Measurements from ENCODE around the gene AIG1. TPM values are rescaled to one million over a fixed set of nuclear protein-coding genes. Genes with fewer than 3 reads are reported as not detected.

The AIG1 gene
- total RNA-seq, 2 experiments from 2014 or later = 7.4 to 8.4 TPM

GRCh38 chr6:143110572-143110971 is 49.9 kb downstream of the AIG1 start:
- no peaks in the 10 kb centered on the region for H3K27me3 Mint-ChIP-seq
- H3K4me1 ChIP-seq (ENCODE audit: insufficient read depth, low read length) = no peaks in the 10 kb centered on the region
- H3K36me3 ChIP-seq (ENCODE audit: insufficient read depth, low read length) = no peaks in the 10 kb centered on the region
- intact Hi-C loops (cut with DNase I, micrococcal nuclease) = no loop called here
- no peaks in the 10 kb centered on the region for H3K4me1 Mint-ChIP-seq (ENCODE audit: low read depth)
- no peaks in the 10 kb centered on the region for H3K9me3 ChIP-seq (ENCODE audit: control insufficient read depth in 1 of 2, insufficient read depth in 1 of 2, low read length in 2 of 2)
- DNase-seq (no peak), ATAC-seq (ENCODE audit: poor library complexity) (no peak)
- no peaks in the 10 kb centered on the region for H3K9me3 Mint-ChIP-seq
- H3K36me3 Mint-ChIP-seq (ENCODE audit: low read depth) = no peaks in the 10 kb centered on the region
- ChIA-PET POLR2A (no interaction called here), CTCF (interaction anchor here (0.8 kb wide), 1 partner anchor 11 kb away, joined by 3 read pairs; no protein-coding TSS in a partner anchor)
- no peak overlapping the region for H3K4me3 Mint-ChIP-seq
- no peak for TF ChIP-seq CTCF (IDR thresholded peaks at IDR 0.05)
- H3K4me3 ChIP-seq (ENCODE audit: low read length) = no peak overlapping the region
- H3K27me3 ChIP-seq (ENCODE audit: control insufficient read depth in 1 of 2, insufficient read depth in 2 of 2, low read length in 2 of 2) = no peaks in the 10 kb centered on the region
- H3K27ac ChIP-seq (ENCODE audit: low read depth in 1 of 2, low read length in 2 of 2) = no peak overlapping the region
- no peak overlapping the region for H3K27ac Mint-ChIP-seq

GRCh38 chr6:143110996-143111395 is 50.3 kb downstream of the AIG1 start:
- Mint-ChIP-seq H3K9me3 (no peaks in the 10 kb centered on the region), H3K4me3 (no peak overlapping the region), H3K36me3 (ENCODE audit: low read depth) (no peaks in the 10 kb centered on the region), H3K27ac (no peak overlapping the region), H3K27me3 (no peaks in the 10 kb centered on the region), H3K4me1 (ENCODE audit: low read depth) (no peaks in the 10 kb centered on the region)
- DNase-seq (no peak), ATAC-seq (ENCODE audit: poor library complexity) (no peak)
- no peaks in the 10 kb centered on the region for H3K4me1 ChIP-seq (ENCODE audit: insufficient read depth, low read length)
- CTCF ChIA-PET = no interaction called here
- H3K9me3 ChIP-seq (ENCODE audit: control insufficient read depth in 1 of 2, insufficient read depth in 1 of 2, low read length in 2 of 2) = no peaks in the 10 kb centered on the region
- no peak overlapping the region for H3K27ac ChIP-seq (ENCODE audit: low read depth in 1 of 2, low read length in 2 of 2)
- H3K36me3 ChIP-seq (ENCODE audit: insufficient read depth, low read length) = no peaks in the 10 kb centered on the region
- intact Hi-C loops (cut with DNase I, micrococcal nuclease) = no loop called here
- no peaks in the 10 kb centered on the region for H3K27me3 ChIP-seq (ENCODE audit: control insufficient read depth in 1 of 2, insufficient read depth in 2 of 2, low read length in 2 of 2)
- TF ChIP-seq CTCF (IDR thresholded peaks at IDR 0.05) = no peak
- POLR2A ChIA-PET = no interaction called here
- no peak overlapping the region for H3K4me3 ChIP-seq (ENCODE audit: low read length)

GRCh38 chr6:143111443-143111842 is 50.8 kb downstream of the AIG1 start:
- no peaks in the 10 kb centered on the region for H3K9me3 Mint-ChIP-seq
- no peaks in the 10 kb centered on the region for H3K4me1 ChIP-seq (ENCODE audit: insufficient read depth, low read length)
- DNase-seq (no peak), ATAC-seq (ENCODE audit: poor library complexity) (no peak)
- no peaks in the 10 kb centered on the region for H3K9me3 ChIP-seq (ENCODE audit: control insufficient read depth in 1 of 2, insufficient read depth in 1 of 2, low read length in 2 of 2)
- H3K27me3 Mint-ChIP-seq = no peaks in the 10 kb centered on the region
- no peaks in the 10 kb centered on the region for H3K36me3 Mint-ChIP-seq (ENCODE audit: low read depth)
- H3K4me3 ChIP-seq (ENCODE audit: low read length) = no peak overlapping the region
- CTCF ChIA-PET = no interaction called here
- no peak overlapping the region for H3K27ac ChIP-seq (ENCODE audit: low read depth in 1 of 2, low read length in 2 of 2)
- H3K4me3 Mint-ChIP-seq = no peak overlapping the region
- no peak for TF ChIP-seq CTCF (IDR thresholded peaks at IDR 0.05)
- POLR2A ChIA-PET = no interaction called here
- H3K27me3 ChIP-seq (ENCODE audit: control insufficient read depth in 1 of 2, insufficient read depth in 2 of 2, low read length in 2 of 2) = no peaks in the 10 kb centered on the region
- intact Hi-C loops (cut with DNase I, micrococcal nuclease) = no loop called here
- no peaks in the 10 kb centered on the region for H3K36me3 ChIP-seq (ENCODE audit: insufficient read depth, low read length)
- H3K27ac Mint-ChIP-seq = no peak overlapping the region
- no peaks in the 10 kb centered on the region for H3K4me1 Mint-ChIP-seq (ENCODE audit: low read depth)
